GM12878 (cell line): Measurements from ENCODE around the gene GPSM1. TPM values are rescaled to one million over a fixed set of nuclear protein-coding genes. Genes with fewer than 3 reads are reported as not detected.

Source experiments
- ATAC-seq: fragments of 200-7000 bp; cut with Tn5 transposase; 3 replicates; pipeline ENCODE4 v1.9.1; 2020; ENCODE audit warnings: mild to moderate bottlenecking, moderate library complexity
- BruUV-seq: library from RNA; stranded (reverse); fragments of 400-500 nt; replicated peaks from 2 replicates; lab custom pipeline; 2021; lab: Mats Ljungman, UMichigan
- CTCF ChIA-PET: fragments of 300-600 bp; sonication (Branson Sonifier 250); formaldehyde crosslinking; extraction: SDS; loops from one replicate; lab custom pipeline; 2021; ENCODE audit warnings: inconsistent platforms; lab: Yijun Ruan, JAX
- POLR2A ChIA-PET: fragments of 350-600 bp; formaldehyde crosslinking; extraction: SDS; loops from one replicate; lab custom pipeline; 2021; ENCODE audit warnings: inconsistent platforms; lab: Charles Lee
- RAD21 ChIA-PET: fragments of 300-600 bp; sonication (Branson Sonifier 250); formaldehyde crosslinking; loops from one replicate; lab custom pipeline; 2023; ENCODE audit warnings: antibody characterized with exemption; ENCODE audit not compliant: unreplicated experiment; lab: Charles Lee
- SMC1A ChIA-PET: fragments of 300-600 bp; sonication (Branson Sonifier 250); formaldehyde crosslinking; loops from one replicate; lab custom pipeline; 2023; ENCODE audit not compliant: unreplicated experiment, uncharacterized antibody; lab: Charles Lee
- DNase-seq: peaks from one replicate; pipeline ENCODE4 v3.0.0-alpha.2; 2011; ENCODE audit warnings: low read depth, low spot score
- FAIRE-seq: peaks from 3 replicates; lab custom pipeline; 2011; peaks lifted over from hg19 to GRCh38; lab: Jason Lieb, UNC
- H2AFZ ChIP-seq: 2 replicates; pipeline ENCODE4 v1.6.0; 2011; ENCODE audit warnings: low read depth, low read length, control low read depth; ENCODE audit not compliant: control insufficient read depth
- H3K27ac ChIP-seq: 2 replicates; pipeline ENCODE4 v1.5.1; 2011; ENCODE audit warnings: control low read depth; ENCODE audit not compliant: control insufficient read depth, insufficient read depth
- H3K27me3 ChIP-seq, 2 experiments: replicated peaks in 1 of 2; 2 replicates each; pipeline versions ENCODE4 v1.6.0 to v1.6.1; 2011; ENCODE audit warnings: low read length in 1 of 2; ENCODE audit not compliant: control insufficient read depth in 2 of 2, insufficient read depth in 2 of 2
- H3K36me3 ChIP-seq, 2 experiments: 2 replicates each; pipeline ENCODE4 v1.5.1; 2011; ENCODE audit warnings: low read length in 1 of 2; ENCODE audit not compliant: control insufficient read depth in 2 of 2, insufficient read depth in 2 of 2
- H3K4me1 ChIP-seq: 2 replicates; pipeline ENCODE4 v1.6.1; 2011; ENCODE audit warnings: mild to moderate bottlenecking, low read length, moderate library complexity, mixed read lengths; ENCODE audit not compliant: control insufficient read depth, insufficient read depth
- H3K4me2 ChIP-seq: 2 replicates; pipeline ENCODE4 v1.6.0; 2011; ENCODE audit warnings: control low read depth; ENCODE audit not compliant: control insufficient read depth, insufficient read depth
- H3K4me3 ChIP-seq: fragments of 200-600 bp; sonication (generic); 2 replicates; pipeline ENCODE4 v1.5.1; 2016
- H3K79me2 ChIP-seq: 2 replicates; pipeline ENCODE4 v1.6.0; 2011; ENCODE audit warnings: low read length; ENCODE audit not compliant: control insufficient read depth, insufficient read depth
- H3K9ac ChIP-seq: 2 replicates; pipeline ENCODE4 v1.8.0; 2011; ENCODE audit warnings: low read length, control low read depth, mixed read lengths; ENCODE audit not compliant: control insufficient read depth, insufficient read depth
- H3K9me3 ChIP-seq: replicated peaks from 3 replicates; pipeline ENCODE4 v1.5.1; 2011; ENCODE audit warnings: mild to moderate bottlenecking, low read length; ENCODE audit not compliant: control insufficient read depth, insufficient read depth
- H4K20me1 ChIP-seq: 2 replicates; pipeline ENCODE4 v1.6.0; 2011; ENCODE audit not compliant: control insufficient read depth, insufficient read depth
- ATF7 ChIP-seq: fragments of 450-650 bp; IDR thresholded peaks from 2 replicates; pipeline ENCODE4 v1.6.1; 2016; ENCODE audit warnings: low read depth, mild to moderate bottlenecking
- BACH1 ChIP-seq: fragments of 450-650 bp; IDR thresholded peaks from 2 replicates; pipeline ENCODE4 v1.6.1; 2017; ENCODE audit warnings: mild to moderate bottlenecking, borderline replicate concordance
- BCL11A ChIP-seq: IDR thresholded peaks from 2 replicates; pipeline ENCODE4 v1.6.1; 2011; ENCODE audit warnings: low read depth, low read length
- BMI1 ChIP-seq: fragments of 450-650 bp; IDR thresholded peaks from 2 replicates; pipeline ENCODE4 v1.6.1; 2016; ENCODE audit warnings: mild to moderate bottlenecking, moderate library complexity, borderline replicate concordance
- CEBPZ ChIP-seq: fragments of 150-350 bp; IDR thresholded peaks from 2 replicates; pipeline ENCODE4 v1.6.1; 2016; ENCODE audit warnings: low read depth, low read length
- HSF1 ChIP-seq: fragments of 150-350 bp; IDR thresholded peaks from 2 replicates; pipeline ENCODE4 v1.6.1; 2014; ENCODE audit warnings: mild to moderate bottlenecking, low read depth, low read length
- RAD21 ChIP-seq: IDR thresholded peaks from 2 replicates; pipeline ENCODE4 v1.6.1; 2011; ENCODE audit warnings: mild to moderate bottlenecking, low read depth, low read length, moderate library complexity; ENCODE audit not compliant: insufficient read depth
- RUNX3 ChIP-seq: IDR thresholded peaks from 2 replicates; pipeline ENCODE4 v1.6.1; 2012; ENCODE audit warnings: low read length, inconsistent platforms
- TBL1XR1 ChIP-seq: IDR thresholded peaks from 2 replicates; pipeline ENCODE4 v1.6.1; 2012; ENCODE audit warnings: low read depth, low read length, improper control_type of control experiment
- WGBS: methylation state at CpG from one replicate; pipeline ENCODE4 v1.1.6; 2016; ENCODE audit warnings: low lambda C conversion rate; ENCODE audit not compliant: insufficient replicate concordance, insufficient coverage; ENCODE audit errors: missing lambda C conversion rate; 5-methylcytosine and 5-hydroxymethylcytosine counted together
- in situ Hi-C: fragments of 300-500 bp; cut with MboI; formaldehyde crosslinking; loops from 9 replicates; pipeline ENCODE4 v1.14.3; 2018; ENCODE audit warnings: mixed read lengths
- intact Hi-C: fragments of 100-400 bp; cut with micrococcal nuclease; formaldehyde crosslinking; loops from one replicate; pipeline ENCODE4 v1.14.2; 2022; ENCODE audit not compliant: unreplicated experiment
- polyA plus RNA-seq, 11 experiments: library from polyadenylated mRNA; depleted of rRNA in 4 of 11; unstranded in 6 of 11; stranded (reverse) in 5 of 11; fragments of >200 nt; fragmentation: Nextera tagmentation in 4 of 11; fragmentation: Illumina TruSeq in 1 of 11; extraction: Ambion mirVana in 4 of 11; extraction: Trizol in 1 of 11; gene quantifications; 1 replicate in 1 of 11; 2 replicates in 10 of 11; pipeline versions ENCODE4 v1.2.1 to v1.2.3, GENCODE V29; 2011 to 2016; ENCODE audit warnings: inconsistent platforms in 2 of 11, missing spikeins in 2 of 11, low read depth in 1 of 11
- total RNA-seq, 4 experiments: library from RNA; depleted of rRNA in 3 of 4; stranded (reverse); fragments of >200 nt in 3 of 4; fragmentation: Illumina TruSeq in 1 of 4; extraction: Trizol in 1 of 4; gene quantifications; 2 replicates each; pipeline versions ENCODE4 v1.2.1 to v1.2.3, GENCODE V29; 2013 to 2021

The GPSM1 gene
- total and polyA plus RNA-seq, 10 of the 15 experiments (the other 5 are each of a cell fraction or from before 2014, with no cell fraction given) = 0.04 to 0.10 (median 0.10) TPM; not detected in 7

- in situ Hi-C loops = no loop called here
These were observed 6.1 kb downstream of the GPSM1 start for GRCh38 chr9:136333486-136333885.

More at GRCh38 chr9:136333486-136333885, 6.1 kb downstream of the GPSM1 start:
- Histone ChIP-seq H3K9me3 (no peaks in the 10 kb centered on the region), H2AFZ (no peak overlapping the region), H3K27me3 (peaks cover 0 to 2% of the 10 kb centered on the region in 2 experiments; a peak in 3 of 4 replicates), H3K4me2 (no peak overlapping the region), H3K4me1 (no peaks in the 10 kb centered on the region), H3K9ac (no peak overlapping the region), H4K20me1 (no peaks in the 10 kb centered on the region), H3K36me3 (no peaks in the 10 kb centered on the region)
- intact Hi-C loops = no loop called here
- SMC1A ChIA-PET = no interaction called here
- ATAC-seq (no peak), DNase-seq (no peak)
- BruUV-seq = no TSS peak
- RAD21 ChIA-PET = no interaction called here
- TF ChIP-seq RUNX3 (no peak), RAD21 (no peak), BACH1 (no peak), HSF1 (no peak), BMI1 (no peak), ATF7 (no peak), CEBPZ (no peak), BCL11A (no peak), TBL1XR1 (no peak)
- TF ChIP-seq, all 136 proteins: peak for 0
- Histone ChIP-seq H3K27ac (no peak overlapping the region), H3K79me2 (no peaks in the 10 kb centered on the region), H3K4me3 (no peak overlapping the region)
- CTCF ChIA-PET = no interaction called here
- 52% methylated on average over 17 of the region's 17 CpGs for WGBS
- POLR2A ChIA-PET = no interaction called here
- FAIRE-seq = no peak
